ENCODE results near the gene ANKLE2.
"Not testable (repeated sequence)": the region's sequence is repeated elsewhere in the genome, so short reads cannot be mapped to it uniquely, and the experiment has no call there.

ANKLE2 gene

DNA sequence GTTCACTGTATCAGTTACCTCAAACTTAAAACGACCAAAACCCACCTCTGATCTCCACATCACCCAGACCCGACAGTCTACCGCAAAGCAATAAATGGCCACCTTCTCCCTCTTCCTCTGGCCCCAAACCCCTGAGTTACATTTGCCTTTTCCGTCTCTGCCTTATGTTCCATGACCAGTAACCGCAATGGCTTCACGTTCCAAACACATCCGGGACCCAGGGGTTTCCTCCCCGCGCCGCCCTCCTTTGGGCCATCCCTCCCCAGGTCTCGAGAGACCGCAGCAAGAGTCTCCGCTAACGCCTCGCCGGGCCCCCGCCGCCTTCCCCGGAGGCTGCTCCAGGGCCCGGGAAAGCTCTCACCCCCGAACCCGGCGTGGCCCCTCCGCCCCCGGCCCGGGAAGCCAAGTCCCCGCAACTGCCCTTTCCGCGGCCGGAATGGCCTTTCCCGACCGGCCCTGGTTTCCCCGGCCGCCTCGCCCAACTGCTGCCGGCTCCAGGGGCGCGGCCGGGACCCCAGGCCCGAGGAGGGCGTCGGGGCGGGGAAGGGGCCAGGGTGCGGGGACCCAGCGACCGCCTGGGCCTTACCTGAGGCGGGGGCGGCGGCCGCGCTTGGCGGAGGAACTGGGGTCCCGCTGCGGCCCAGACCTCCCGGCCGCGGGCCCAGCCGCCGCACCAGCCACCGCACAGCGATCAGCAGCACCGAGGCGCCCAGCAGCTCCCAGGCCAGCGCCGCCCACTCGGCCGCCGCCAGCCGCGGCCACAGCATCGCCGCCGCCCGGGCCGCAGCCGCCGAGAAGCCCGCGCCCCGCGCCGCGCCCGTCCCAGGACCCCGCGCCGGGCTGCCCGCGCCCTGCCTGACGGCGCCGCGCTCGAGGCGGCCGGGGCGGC, at the start of gene ANKLE2:
TSS of gene ANKLE2 (minus strand) at position 801 of the 889 bp plus-strand sequence. CDS start at position 767, 34 bp downstream.
- DNase-seq, result peak; percentile 41

DNA sequence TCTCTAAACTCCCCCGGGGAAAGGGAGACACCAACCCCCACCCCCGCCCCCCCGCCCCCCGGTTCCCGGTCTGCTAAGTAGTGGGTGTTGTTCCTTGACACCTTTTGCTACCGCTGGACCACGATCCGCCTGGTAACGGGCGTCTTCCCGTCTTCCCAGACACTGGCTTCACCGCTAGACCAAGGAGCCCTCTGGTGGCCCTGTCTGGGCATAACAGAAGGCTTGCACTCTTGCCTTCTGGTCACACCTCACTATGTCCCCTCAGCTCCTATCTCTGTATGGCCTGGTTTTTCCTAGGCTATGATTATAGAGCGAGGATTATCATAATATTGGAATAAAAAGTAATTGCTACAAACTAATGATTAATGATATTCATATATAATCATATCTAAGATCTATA, 47.8 kb upstream of the ANKLE2 start:
- not testable (repeated sequence) for DNase-seq

DNA sequence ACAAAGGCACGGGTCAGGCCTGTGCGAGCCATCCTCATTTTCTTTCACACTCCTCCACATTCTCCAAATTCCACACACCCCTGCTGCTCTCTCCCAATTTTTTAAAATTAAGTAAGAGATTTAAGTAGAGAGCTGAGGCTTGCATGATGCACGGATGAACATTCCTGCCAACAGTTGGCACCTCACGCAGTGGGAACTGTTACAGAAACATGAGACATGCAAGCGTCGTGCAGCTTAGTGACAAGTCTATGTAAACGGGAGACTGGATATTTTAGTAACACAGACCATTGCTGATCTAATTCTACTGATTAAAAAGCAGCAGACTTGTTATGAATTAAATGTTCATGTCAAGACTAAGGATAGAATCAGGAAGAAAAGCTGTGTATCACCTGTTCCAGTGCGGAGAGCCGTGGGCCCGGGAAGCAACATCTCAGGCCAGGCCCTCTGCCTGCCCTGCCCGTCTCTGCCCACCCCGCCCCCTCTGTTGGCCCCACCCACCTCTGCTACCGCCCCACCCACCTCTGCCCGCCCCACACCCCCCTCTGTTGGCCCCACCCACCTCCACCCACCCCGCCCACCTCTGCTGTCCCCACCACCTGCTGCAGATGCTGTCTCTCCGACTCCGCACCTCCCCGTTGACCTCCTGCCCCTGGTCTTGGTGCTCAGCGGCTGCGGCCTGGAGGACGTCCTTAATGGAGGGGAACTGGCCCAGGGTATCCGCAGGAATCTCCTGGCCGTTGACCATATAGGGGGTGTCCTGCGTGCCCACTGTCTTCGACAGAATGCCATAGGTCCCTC, 45.9 kb upstream of the ANKLE2 start:
- no peak for DNase-seq

- no peak for DNase-seq
These were observed 45.2 kb upstream of the ANKLE2 start for GRCh38 chr12:132806857-132807256.

DNA sequence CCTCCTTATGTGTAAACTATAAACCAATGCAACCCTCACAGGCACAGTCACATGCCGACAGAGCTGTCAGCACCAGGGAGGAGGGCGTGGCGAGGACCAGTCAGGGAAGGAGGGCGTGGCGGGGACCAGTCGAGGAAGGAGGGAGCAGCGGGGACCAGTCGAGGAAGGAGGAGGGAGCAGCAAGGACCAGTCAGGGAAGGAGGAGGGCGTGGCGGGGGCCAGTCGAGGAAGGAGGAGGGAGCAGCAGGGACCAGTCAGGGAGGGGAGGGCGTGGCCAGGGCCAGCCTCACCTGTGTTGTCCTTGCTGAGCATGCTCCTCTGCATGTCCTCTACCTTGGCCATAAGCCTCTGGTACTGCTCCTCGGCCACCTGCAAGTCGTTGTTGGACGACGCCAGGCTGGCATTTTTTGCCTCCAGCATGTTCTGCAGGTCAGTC, 42.8 kb upstream of the ANKLE2 start:
- no peak for DNase-seq

GRCh38 chr12:132803888-132804287, 42.3 kb upstream of the ANKLE2 start:
- DNase-seq, result no peak

DNA sequence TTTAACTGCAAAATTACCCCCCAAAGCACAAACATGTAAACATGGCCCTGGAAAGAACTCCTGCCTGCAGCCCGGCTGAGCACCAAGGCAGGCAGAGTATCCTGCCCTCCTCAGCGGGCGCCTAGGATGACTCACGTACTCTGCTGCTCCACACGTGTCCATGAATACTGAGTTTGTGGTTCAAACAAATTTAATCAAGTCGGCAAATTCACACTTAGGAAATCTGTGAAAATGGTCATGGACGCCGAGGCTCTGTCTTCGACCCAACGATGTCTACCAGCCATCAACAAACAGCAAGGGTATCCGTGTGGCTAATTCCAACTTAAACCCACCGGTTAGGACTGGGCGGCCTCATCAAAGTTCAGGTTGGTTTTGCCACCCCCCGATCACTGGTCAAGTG, 41.5 kb upstream of the ANKLE2 start:
- no peak for DNase-seq

GRCh38 chr12:132801741-132802140, 40.1 kb upstream of the ANKLE2 start:
- DNase-seq, result no peak

GRCh38 chr12:132798836-132799235, 37.2 kb upstream of the ANKLE2 start:
- no peak for DNase-seq

DNA sequence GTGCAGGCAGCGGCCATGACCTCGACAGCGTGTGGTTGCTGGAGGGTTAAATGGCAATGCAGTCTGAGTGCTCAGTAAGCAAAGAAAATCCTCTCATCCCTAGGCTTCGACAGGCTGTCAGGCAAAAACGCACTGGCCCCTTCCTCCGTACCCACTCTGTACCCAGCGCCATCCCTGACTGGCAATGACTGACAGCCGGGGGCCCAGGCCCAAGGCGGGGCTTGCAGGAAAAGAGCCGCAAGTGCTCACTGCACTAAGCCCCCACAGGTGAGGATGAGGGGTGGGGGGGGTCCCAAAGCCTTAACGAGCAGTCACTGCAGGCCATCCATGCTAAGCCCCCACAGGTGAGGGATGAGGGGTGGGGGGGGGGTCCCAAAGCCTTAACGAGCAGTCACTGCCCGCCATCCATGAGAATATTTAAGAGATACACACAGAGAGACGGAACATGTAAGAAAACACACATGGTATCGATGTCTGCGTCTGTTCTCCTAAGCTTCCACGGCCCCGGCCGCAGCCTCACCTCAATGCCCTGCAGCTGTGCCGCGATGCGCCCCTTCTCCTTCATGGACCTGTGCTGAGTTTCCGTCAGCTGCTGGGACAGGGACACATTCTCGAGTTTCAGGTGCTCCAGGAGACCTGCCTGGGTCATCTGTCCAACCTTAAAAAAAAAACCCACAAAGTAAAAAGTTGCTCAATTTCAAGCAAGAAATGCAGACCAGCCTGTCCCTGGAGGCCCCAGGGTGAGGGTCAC, 36.4 kb upstream of the ANKLE2 start:
- no peak for DNase-seq

GRCh38 chr12:132795847-132796246, 34.2 kb upstream of the ANKLE2 start:
- DNase-seq, result no peak

DNA sequence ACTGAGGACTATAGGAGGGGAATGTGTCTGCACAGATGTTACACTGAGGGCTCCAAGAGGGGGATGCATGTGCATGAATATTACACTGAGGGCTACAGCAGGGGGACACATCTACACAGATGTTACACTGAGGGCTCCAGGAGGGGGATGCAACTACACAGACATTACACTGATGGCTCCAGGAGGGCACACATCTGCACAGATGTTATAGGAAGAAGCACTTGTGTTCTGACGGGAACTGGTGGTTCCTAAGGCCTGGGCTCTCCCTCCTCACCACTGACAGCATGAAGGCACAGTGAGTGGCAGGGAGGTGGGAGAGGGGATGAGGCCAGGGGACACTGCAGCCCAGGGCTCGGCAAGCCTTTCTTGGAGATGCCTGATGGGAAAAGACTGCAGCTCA, 30.3 kb upstream of the ANKLE2 start:
- not testable (repeated sequence) for DNase-seq

GRCh38 chr12:132789099-132789471, 27.5 kb upstream of the ANKLE2 start:
- DNase-seq, result no peak

DNA sequence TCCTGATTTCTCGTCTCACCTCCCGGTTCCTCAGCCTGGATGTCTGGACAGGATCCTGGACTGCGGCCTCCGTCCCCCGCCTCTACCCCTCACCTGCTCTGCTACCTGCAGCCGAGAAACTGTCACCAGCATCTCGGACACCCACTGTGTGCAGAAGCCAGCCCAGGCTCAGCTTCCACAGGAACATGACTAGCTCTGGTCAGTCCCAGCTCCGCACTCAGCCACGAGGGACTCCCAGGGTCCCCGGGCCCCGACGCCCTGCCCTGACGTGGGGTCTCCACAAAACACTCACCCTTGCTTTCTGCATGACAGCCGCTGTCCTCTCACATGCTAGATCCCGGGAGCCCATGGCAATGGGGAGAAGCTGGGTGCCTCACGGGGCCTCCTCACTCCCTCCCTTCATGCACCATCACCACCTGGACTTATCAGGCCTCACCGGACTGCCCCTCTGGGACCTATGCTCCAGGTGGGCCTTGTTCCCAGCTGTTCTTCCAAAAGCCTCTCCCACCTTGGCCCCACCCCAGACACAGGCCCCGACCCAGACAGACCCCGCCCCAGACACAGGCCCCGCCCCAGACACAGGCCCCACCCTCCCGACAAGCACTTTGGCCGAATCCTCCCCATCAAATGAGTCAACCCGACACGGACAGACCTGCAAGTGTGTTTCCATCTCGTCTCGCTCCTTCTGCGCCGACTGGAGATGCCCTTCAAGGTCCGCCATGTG, 26.9 kb upstream of the ANKLE2 start:
- DNase-seq, result no peak

- no peak for DNase-seq
These were observed 26.2 kb upstream of the ANKLE2 start for GRCh38 chr12:132787877-132788276.

DNA sequence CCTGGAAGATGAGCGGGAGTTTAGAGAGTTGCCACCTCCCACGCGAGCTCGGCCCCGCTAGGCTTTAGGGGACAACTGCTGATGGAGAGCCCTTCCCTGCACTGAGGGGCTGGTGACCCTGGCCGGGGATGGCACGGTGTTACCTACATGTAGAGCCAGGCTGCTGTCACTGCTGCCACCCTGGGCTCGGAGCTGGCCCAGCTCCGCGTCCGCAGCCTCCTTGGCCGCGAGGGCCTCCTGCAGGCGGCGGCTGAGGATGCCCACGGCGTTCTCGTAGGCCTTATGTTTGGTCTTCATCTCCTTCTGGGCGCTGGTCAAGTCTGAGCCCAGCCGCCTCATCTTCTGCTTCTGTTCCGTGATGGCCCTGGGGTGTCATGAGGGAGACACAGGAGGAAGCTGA, 24.6 kb upstream of the ANKLE2 start:
- no peak for DNase-seq

DNA sequence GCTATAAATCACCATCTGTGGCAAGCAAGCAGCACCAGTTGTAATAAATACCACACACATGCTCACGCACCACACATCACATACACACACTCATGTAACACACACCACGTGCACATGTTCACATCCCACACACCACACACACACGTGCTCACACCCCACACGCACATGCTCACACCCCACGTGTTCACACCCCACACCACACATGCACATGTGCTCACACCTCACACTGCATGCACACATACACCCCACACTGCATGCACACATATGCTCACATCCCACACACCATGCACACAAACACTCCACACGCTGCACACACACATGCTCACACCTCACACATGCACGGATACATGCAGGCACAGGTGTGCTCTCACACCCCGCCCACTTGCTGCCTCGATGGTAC, 22.9 kb upstream of the ANKLE2 start:
- no peak for DNase-seq

- no peak for DNase-seq
These were observed 22.4 kb upstream of the ANKLE2 start for GRCh38 chr12:132783917-132784531.

GRCh38 chr12:132781938-132782337, 20.3 kb upstream of the ANKLE2 start:
- no peak for DNase-seq

- DNase-seq, result no peak
These were observed 18.2 kb upstream of the ANKLE2 start for GRCh38 chr12:132779781-132780353.

DNA sequence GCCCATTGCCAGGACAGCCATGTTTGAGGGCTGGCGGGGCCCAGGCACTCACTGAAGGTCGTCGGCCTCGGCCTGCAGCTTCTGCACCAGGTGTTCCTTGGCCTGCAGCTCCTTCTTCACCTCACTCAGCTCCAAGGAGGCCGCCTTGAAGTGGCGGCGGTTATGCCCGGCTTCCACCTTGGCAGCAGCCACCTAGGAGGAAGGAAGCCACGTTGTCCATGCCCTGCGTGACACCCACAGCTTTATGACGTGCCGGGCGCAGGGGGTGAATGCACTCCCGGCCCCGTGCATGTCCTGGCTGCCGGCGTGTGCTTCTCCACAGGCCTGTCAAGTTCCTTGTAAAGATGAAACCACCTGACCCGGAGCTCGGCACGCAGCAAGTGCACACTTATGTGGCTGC, 16.0 kb upstream of the ANKLE2 start:
- DNase-seq, result no peak
